Ecto neural progenitor cell (in vitro differentiated cells): Measurements from ENCODE around the gene NLRP14.

Source experiments
- DNase-seq: peaks from one replicate; pipeline ENCODE4 v3.0.0-alpha.2; 2018; ENCODE audit warnings: low spot score

The NLRP14 gene, protein sequence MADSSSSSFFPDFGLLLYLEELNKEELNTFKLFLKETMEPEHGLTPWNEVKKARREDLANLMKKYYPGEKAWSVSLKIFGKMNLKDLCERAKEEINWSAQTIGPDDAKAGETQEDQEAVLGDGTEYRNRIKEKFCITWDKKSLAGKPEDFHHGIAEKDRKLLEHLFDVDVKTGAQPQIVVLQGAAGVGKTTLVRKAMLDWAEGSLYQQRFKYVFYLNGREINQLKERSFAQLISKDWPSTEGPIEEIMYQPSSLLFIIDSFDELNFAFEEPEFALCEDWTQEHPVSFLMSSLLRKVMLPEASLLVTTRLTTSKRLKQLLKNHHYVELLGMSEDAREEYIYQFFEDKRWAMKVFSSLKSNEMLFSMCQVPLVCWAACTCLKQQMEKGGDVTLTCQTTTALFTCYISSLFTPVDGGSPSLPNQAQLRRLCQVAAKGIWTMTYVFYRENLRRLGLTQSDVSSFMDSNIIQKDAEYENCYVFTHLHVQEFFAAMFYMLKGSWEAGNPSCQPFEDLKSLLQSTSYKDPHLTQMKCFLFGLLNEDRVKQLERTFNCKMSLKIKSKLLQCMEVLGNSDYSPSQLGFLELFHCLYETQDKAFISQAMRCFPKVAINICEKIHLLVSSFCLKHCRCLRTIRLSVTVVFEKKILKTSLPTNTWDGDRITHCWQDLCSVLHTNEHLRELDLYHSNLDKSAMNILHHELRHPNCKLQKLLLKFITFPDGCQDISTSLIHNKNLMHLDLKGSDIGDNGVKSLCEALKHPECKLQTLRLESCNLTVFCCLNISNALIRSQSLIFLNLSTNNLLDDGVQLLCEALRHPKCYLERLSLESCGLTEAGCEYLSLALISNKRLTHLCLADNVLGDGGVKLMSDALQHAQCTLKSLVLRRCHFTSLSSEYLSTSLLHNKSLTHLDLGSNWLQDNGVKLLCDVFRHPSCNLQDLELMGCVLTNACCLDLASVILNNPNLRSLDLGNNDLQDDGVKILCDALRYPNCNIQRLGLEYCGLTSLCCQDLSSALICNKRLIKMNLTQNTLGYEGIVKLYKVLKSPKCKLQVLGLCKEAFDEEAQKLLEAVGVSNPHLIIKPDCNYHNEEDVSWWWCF

DNA sequence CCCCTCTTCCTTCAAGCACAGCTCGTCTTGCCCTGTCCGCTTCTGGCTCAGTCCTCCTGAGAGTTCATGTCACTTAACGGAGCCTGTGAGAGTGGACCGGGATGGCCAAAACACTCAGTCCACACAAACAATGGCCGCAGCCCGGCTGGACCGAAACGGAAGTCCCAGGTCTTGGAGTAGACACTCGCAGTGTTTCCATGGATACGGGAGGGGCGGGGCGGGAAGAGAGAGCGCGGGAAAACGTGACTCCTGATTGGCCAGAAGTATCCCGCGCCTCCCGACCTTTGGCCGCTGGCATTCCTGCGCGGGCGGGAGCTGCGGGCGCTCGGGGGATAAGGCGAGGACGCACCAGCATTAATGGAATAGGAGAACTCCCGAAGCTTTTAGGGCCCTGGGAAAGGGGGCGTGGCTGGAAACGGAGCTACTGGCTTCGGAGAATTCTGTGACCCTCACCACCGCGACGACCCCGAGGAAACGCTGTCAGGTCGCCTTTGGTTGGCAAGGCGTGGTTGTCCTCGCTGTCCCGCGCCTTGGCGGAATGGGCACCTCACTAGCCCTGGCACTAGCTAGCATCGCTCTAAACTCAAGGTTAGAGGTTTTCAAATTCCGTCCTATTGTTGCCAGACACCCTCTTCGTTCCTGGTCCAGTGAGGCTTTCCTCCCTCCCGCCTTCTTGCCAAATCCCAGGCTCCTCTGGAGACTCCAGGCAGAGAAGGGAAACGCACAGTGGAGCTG, at the start of gene NLRP14, which contains the start of gene ZNF214:
TSS of gene NLRP14 (plus strand) at position 297 of the 735 bp plus-strand sequence. CDS start 18,108 bp downstream, outside the sequence.
TSS of gene ZNF214 (minus strand) at position 164 of the 735 bp plus-strand sequence. CDS start 17,511 bp downstream, outside the sequence.
- DNase-seq = peak; percentile 96

DNA sequence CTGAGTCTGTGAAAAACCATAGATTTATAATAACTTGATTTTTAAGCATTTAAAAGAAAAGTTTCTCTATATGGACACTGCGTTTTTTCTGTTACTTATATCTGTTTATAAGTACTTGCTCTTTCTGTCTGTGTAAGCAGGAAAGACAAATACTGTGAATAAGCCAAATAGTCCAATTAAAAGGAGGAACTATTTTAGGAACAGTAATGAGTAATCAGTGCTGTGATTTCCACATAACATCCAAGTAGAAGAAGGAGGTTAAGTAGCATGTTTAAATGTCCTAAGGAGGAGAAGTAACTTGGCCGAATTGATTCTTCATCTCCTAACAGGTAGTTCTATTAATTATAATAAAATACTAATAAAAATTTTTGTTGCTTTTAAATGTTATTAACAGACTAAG, 40.9 kb upstream of the NLRP14 start:
- no peak for DNase-seq

DNA sequence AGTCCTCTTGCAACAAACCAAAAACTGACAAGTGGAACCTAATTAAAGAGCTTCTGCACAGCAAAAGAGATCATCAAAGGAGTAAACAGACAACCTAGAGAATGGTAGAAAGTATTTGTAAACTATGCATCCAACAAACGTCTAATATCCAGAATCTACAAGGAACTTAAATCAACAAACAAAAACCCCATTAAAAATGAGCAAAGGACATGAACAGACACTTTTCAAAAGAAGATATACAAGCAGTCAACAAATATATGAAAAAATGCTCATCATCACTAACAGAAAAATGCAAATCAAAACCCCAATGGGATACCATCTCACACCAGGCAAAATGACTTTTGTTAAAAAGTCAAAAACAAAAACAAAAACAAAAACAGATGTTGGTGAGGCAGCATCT, 33.8 kb upstream of the NLRP14 start:
- DNase-seq = no peak

DNA sequence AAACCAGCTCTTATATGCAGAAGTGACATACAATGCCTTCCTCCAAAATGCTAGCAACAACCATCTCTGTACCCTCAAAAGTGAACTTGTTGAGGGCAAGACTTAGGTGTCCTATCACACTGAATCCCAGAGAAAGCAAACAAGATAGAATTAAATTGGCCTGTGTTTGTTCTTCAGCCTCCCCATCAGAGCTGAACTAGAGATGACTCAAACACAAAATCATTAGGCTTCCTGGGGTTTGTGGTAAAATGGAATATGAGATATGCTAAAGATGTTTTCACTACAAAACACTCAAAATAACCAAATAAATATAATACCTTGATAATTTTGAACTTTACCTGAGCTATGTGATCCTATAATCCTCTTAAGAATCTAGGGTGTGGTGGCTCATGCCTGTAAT, 31.8 kb upstream of the NLRP14 start:
- DNase-seq = no peak

DNA sequence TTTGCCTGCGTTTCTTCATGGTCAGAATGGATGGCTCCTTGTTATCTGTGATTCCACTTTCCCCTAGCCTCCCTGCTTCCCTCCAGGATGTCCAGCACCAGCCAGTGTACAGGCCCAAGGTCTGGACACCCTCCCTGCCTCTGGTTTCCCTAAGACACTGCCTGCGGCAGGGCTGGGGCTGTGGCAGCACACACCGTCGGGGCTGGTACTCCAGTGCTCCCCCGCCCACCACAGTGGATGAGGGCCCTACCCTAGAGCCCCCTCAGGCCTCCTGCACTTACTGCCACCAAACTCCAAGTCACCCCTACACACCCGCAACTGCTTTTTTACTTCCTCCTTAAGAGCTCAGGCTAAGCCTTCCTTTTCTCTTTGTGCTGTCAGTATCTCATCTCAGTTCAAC, 29.1 kb upstream of the NLRP14 start:
- peak; percentile 47 for DNase-seq

DNA sequence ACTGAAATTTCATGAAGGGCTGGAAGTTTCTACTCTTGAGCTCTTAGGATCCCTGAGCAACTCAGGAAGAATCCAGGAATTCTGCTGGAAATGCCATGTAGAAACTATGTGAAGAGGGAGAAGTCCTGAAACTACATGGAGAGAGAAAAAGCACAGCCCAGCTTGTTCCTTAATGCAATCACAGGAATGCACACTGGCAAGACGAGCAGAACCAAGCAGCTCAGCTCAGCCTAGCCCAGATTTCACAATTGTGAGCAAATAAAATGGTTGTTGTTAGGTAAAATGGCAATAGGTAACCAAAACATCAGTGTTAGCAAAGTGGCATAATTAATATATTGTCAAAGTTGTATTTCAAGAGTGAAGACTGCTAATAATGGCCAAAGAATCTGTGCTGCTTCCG, 28.3 kb upstream of the NLRP14 start:
- no peak for DNase-seq

DNA sequence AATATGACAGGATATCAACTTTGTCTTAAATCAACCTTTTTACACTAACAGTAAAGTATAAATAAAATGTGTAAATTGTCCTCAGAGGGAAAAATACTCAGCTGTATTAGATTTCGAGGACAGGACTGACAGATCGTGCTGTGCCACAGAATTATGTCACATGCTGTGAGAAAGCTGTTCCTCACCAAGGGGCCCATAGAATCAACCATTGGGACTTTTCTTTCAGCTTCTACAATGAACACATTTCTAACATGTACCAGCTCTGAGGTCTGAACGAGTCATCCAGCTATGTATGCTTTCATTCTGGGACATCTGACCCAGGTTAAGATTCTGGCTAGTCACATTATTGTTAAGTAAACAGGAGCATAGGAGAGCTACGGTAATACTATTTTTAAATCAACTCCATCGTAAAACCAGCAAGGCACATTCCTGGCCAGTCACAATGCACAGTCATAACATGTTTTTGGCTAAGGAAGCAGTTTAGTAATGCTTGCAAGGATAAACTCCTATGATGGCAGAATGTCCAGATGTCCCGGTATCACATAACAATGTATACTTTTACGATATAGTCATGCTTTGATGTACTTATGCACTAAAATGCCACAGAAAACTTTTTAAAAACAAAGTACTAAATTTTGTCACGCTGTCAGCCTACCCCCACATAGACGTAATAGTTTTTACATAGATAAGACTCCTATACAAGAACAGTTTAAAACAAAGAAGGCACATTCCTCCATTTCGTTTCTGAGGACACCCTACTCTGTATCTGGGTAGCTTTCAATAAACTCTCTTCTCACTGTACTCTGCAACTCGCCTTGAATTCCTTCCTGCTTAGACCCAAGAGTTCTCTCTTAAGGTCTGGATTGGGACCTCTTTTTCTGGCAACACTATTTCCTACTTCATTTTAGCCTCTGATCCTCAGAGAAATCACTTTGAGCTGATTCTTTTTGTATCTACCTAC, 27.5 kb upstream of the NLRP14 start:
- DNase-seq = no peak

DNA sequence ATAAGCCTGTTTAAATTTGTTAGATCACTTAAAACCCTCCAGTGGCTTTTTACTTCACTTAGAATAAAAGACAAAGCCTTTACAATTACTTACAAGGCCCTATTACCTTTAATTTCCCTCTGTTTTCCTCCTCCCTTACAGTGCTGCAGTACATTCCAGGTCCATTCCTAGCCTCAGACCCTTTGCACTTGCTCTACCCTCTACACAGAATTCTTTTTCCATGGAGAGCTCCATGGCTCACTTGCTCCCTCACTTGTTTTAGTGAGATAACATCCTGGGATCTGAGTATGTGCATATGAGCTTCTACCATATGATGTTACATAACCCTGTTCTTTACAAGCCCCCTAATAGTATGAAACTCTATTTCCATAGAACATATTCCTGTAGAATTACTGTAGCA, 24.6 kb upstream of the NLRP14 start:
- no peak for DNase-seq

DNA sequence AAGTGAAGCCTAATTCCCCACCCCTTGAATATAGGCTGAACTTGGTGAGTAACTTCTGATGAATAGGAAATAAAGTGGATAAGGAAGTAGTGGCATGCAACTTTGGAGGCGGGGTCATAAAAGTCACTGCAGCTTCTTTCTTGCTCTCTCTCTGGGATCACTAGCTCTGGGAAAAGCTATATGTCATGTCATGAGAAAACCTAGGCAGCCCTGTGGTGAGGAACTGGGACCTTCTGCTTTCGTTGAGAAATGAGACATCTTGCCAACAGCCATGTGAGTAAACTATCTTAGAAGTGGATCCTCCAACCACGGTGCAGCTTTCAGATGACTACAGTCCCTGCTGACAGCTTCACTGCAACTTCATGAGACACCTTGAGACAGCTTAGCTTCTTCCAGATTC, 15.8 kb upstream of the NLRP14 start:
- no peak for DNase-seq

DNA sequence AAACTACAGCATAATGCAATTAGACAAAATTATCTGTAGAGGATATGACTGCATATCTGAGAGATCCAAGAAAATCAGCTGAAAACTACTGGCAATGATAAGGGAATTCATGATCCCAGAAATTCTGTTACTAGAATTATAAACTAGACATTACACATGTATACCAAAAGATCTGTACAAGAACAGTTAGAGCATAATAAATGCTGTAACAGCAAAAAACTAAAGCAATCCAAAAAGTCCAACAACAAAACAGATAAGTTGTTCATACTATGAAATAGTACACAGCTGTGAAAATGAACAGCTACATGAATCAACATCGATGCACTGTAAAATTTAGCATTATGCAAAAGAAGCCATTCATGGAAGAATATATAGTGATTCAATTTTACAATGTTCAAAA, 6.2 kb upstream of the NLRP14 start:
- DNase-seq = no peak

DNA sequence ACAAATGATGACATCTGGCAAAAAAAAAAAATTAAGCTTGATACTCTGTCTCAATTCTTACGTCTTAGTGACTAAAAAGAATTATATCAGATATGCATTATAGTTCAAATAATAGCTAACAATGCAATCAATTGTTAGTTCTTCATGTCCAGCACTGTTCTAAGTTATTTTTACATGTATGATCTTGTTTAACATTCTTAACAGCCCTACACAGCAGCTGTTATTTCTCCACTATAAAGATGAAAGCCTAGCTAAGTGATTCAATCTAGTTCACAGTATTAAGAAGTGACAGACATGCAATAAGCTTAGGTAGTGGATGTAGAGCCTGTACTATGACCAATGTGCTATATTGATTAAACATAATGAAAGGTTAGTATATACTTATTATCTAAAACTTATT, 4.3 kb upstream of the NLRP14 start:
- DNase-seq = no peak

DNA sequence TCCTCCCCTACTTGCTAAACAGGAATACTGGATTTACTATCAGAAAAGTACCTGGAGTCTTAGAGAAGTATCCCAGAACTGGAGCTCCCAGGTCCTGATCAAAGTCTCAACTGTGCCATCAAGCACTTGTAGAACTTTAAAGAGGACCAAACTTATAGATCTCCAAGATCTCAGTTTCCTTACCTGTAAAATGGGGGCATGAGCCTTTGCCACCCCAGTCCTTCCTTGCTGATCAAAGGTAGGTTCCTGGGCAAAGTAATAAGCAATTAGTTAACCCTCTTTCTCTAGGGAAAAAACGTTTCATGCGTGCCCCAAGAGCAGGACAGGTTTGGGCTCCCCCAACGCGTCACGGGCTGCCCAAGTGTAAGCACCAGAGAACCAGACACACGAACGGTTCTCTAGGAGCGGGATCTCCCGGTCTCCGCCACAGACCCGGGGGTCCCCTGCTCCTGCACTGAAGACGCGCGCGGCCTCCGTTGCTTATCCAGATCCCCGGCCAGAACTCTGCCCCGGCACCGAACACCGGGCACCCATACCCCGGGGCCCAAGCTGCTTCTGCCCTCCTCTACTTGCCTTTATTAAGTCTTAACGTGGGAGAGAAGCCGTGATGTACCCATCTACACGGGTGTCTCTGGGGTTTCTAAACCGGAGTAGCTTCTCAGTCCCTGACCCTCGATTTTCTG, 638 bp upstream of the NLRP14 start:
- DNase-seq = no peak

DNA sequence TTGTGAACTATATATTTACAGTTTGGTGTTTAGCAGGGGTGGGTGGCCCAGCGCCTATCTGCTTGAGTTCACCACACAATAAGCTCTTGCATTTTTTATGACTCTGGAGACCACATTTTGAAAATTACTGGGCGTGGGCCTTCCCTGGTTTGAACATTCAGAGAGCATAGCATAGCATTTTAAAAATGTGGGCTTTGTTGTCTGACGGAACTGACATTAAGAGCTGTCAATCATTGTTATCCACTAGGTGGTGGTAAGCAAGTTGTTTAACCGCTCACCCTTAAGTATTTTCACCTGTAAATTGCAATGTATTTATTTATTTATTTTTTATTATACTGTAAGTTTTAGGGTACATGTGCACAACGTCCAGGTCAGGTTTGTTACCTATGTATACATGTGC, 1.0 kb downstream of the NLRP14 start:
- DNase-seq = no peak

DNA sequence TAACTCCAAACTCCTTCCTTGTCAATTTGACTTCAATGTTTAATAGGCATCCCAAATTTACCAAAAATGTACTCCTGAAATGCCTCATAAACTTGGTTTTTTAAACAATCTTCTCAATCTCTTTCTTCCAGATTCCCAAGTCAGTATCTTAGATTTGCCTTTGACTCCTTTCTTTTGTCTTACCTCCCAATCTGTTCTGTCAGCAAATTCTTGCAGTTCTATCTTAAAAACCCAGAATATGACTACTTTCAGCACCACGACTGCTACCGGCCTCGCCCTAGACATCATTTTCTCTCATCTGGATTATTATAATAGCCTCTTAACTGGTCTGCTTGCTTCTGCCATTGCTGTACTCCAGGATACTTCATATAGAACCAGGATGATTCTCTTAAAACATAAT, 7.9 kb downstream of the NLRP14 start:
- no peak for DNase-seq

DNA sequence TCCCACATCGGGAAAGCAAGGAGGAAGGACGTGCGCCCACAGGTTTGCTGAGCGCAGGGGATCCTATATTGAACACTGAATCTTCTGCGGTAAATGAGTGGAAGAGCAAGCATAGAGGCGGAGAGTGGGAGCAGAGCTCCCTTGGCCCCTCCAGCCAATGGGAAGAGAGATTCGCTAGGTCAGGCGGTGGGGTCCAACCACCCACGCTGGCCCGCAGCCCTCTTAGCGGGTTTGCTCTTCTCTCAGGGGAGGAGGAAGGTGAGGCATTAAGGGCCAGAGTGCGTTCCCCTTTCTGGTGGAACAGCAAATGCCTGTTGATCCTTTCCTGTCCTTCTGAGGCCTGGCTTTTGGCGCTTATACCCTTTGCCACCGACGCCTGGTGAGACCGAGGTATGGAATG, 10.6 kb downstream of the NLRP14 start:
- no peak for DNase-seq

DNA sequence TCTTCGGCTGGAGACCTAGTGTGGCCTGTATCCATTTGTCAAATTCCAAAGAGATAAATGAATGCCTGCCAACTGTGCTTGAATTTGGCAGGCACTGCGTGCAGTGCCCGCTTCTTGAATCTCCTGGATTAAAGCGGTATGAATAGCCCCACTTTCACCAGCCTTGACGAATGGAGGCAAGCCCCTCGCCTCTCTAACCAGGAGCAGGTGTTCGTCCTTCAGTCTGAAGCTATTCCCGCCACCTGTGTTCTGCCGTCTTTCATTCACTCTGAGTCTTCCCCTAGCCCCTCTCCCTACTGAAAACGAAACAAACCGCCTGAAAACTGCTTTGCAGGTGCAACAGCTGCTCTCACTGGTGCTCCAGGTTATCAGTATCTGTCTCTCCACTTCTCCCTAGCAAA, 11.2 kb downstream of the NLRP14 start:
- DNase-seq = no peak

DNA sequence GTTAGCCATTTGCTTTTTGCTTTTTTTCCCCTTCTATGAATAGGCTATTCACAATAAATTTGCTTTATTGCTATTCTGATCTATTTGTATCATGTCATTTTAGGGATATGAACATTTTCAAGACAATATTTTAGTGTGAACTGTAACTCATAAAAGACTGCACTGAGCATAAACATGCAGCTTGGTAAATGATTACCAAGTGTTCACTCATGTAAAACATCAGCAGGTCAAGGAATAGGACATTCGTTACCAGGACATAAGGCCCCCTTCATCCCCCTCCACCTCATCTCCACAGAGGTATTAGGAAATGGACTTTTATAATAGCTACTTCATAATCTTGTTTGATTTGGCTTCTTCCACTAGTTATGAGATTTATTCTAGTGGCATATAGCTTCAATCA, 12.4 kb downstream of the NLRP14 start:
- no peak for DNase-seq

DNA sequence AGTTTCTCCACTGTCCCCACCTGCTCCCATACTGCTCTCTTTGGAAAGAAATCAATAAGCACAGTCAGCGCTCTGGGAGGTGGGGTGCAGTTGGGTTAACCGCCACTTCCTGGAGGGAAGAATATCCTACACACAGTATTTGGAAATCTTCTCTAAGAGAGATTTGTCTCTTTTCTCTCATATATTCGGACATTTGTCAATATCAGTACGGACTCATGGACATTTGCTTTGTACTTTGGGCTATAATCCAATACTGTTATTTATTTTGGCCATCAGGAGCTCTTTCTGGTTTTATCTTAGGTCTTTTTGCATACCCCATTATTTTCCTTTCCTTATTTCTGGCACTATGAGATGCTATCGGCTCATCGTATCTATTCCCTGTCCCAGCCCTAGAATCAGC, 13.7 kb downstream of the NLRP14 start:
- DNase-seq = no peak

DNA sequence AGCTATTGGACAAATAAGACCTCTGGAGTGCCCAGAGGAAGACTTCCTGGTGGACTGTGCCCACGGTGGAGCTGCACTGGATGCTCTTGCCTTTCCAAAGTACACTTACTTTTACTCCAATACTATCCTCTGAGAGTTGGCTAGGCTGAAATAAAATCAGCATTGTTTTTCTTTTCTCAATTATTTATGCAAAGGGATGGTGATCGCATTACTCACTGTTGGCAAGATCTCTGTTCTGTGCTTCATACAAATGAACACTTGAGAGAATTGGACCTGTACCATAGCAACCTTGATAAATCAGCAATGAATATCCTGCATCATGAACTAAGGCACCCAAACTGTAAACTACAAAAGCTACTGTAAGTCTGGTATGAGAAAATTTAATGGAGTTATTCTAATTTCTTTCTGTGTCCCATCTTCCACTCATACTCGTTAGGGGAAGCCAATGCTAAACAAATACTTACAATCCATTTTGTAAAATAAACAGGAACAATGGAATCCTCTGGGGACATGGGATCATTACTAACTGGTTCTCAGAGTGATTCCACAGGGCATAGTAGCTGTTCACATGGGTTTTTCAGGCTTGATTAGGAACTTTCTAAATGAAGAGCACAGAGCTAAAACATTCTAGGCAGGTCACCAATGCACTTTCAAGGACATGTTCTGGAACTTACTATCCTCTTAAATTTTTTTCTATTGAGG, 26.3 kb downstream of the NLRP14 start:
- no peak for DNase-seq

DNA sequence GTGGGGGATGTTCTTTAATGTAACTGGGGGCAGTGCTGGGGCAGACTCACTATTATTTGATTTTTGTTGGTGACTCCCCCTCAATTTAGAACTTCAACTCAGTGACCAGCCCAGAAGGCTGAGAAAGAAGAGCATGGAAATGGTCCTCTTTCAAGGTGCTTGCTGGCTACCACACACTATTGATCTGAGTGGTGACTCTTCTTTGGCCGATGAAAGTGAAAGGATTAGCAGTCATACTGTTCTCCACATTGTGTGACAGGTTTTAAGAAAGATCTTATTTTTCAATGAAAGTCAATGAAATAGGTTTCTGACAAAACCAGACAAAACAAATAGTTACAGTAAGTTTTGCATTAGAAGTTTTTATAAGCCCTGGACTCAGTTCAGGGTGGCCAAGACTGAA, 29.9 kb downstream of the NLRP14 start:
- DNase-seq = no peak
